ENCODE data around the gene PHLPP1.

DNA sequence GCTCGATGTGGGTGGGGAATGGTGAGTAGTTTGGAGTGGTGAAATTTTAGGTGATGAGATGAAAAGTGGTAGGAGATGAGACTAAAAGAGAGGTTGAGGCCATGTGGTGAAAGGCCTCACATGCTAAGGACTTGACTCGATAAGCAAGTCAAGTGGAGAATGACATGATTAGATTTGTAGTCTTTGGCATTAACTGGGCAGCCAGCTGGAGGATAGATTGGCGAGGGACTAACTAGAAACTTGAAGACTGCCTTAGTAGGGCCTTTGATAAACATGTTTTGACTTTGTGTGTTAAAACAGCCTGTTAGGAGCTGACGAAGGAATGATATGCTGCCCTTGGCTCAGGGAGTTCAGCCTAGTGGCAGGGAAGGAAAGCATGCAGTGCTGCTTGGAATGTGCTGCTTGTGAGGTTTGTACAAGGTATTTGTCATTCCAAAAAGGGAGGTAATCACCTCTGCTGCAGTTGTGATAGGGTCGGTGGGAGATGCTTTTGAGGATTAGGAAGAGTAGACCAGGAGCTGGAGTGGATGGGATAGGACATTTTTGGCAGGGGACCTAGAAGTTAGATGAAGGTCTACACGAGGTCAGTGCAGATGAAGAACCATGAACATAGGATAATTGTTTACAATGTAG lies 22.0 kb downstream of the PHLPP1 start:
- TF ChIP-seq EZH2 (IDR thresholded peaks at IDR 0.05), result no peak
- no peak for TF ChIP-seq POLR2AphosphoS5 (IDR thresholded peaks at IDR 0.05; ENCODE audit: borderline replicate concordance, low read depth, low read length)
